K562 (cell line): ENCODE results near the gene MICALL2. TPM values are rescaled to one million over a fixed set of nuclear protein-coding genes. Genes with fewer than 3 reads are reported as not detected.

Experiments
- DACH1 ChIP-seq: fragments of 450-650 bp; IDR thresholded peaks from 2 replicates; pipeline ENCODE4 v1.6.1; 2018; ENCODE audit not compliant: partially characterized antibody
- ELF4 ChIP-seq: fragments of 450-650 bp; formaldehyde crosslinking; IDR thresholded peaks from 2 replicates; pipeline ENCODE4 v1.4.0; 2022; ENCODE audit warnings: missing genetic modification characterization
- EWSR1 ChIP-seq: fragments of 450-650 bp; IDR thresholded peaks from 2 replicates; pipeline ENCODE4 v1.6.1; 2018; ENCODE audit warnings: borderline replicate concordance, mild to moderate bottlenecking, low read depth, moderate library complexity; ENCODE audit not compliant: partially characterized antibody
- FOXP4 ChIP-seq: sonication (generic); formaldehyde crosslinking; IDR thresholded peaks from 2 replicates; pipeline ENCODE4 v1.8.0; 2022; ENCODE audit warnings: mild to moderate bottlenecking, missing genetic modification reagents, borderline replicate concordance
- HNRNPLL ChIP-seq: fragments of 200-400 bp; formaldehyde crosslinking; IDR thresholded peaks from 2 replicates; pipeline ENCODE4 v1.6.1; 2017; ENCODE audit warnings: low read length, low read depth, mild to moderate bottlenecking; ENCODE audit not compliant: poor library complexity, severe bottlenecking
- ID3 ChIP-seq, 2 experiments: fragments of 250-450 bp in 1 of 2; fragments of 450-650 bp in 1 of 2; sonication (Bioruptor Pico) in 1 of 2; IDR thresholded peaks; 2 replicates each; pipeline versions ENCODE4 v1.6.1 to v1.8.0; 2016 to 2021; ENCODE audit warnings: mild to moderate bottlenecking in 2 of 2, moderate library complexity in 2 of 2, missing compliant biosample characterization in 1 of 2, missing genetic modification characterization in 1 of 2
- KAT8 ChIP-seq: fragments of 450-650 bp; IDR thresholded peaks from 2 replicates; pipeline ENCODE4 v1.6.1; 2016; ENCODE audit warnings: low read depth, mild to moderate bottlenecking
- MCM3 ChIP-seq: fragments of 450-650 bp; IDR thresholded peaks from 2 replicates; pipeline ENCODE4 v1.6.1; 2016
- MEF2A ChIP-seq: IDR thresholded peaks from 2 replicates; pipeline ENCODE4 v1.6.1; 2011; ENCODE audit warnings: low read depth, mild to moderate bottlenecking, low read length, moderate library complexity; ENCODE audit not compliant: control insufficient read depth
- MNT ChIP-seq, 2 experiments: fragments of 450-650 bp; conservative IDR thresholded peaks; 2 replicates each; pipeline ENCODE4 v1.6.1; 2017; ENCODE audit warnings: mild to moderate bottlenecking in 2 of 2, moderate library complexity in 2 of 2
- MTA2 ChIP-seq: fragments of 450-650 bp; IDR thresholded peaks from 2 replicates; pipeline ENCODE4 v1.6.1; 2016; ENCODE audit warnings: low read depth
- NEUROD1 ChIP-seq: fragments of 150-350 bp; IDR thresholded peaks from 2 replicates; pipeline ENCODE4 v1.6.1; 2014; ENCODE audit warnings: borderline replicate concordance, low read length, low read depth; ENCODE audit not compliant: partially characterized antibody
- NR2F6 ChIP-seq: fragments of 450-650 bp; formaldehyde crosslinking; IDR thresholded peaks from 2 replicates; pipeline ENCODE4 v1.4.0; 2020; ENCODE audit warnings: mild to moderate bottlenecking
- RB1 ChIP-seq: fragments of 450-650 bp; IDR thresholded peaks from 2 replicates; pipeline ENCODE4 v1.6.1; 2017; ENCODE audit warnings: low read depth, mild to moderate bottlenecking
- RFX1 ChIP-seq: fragments of 450-650 bp; IDR thresholded peaks from 2 replicates; pipeline ENCODE4 v1.6.1; 2016; ENCODE audit warnings: mild to moderate bottlenecking, moderate library complexity
- ZNF263 ChIP-seq: sonication (generic); formaldehyde crosslinking; IDR thresholded peaks from 2 replicates; pipeline ENCODE4 v1.8.0; 2022; ENCODE audit warnings: mild to moderate bottlenecking, missing genetic modification reagents, borderline replicate concordance
- ZNF764 ChIP-seq: fragments of 250-450 bp; sonication (Bioruptor Pico); IDR thresholded peaks from 2 replicates; pipeline ENCODE4 v1.4.0; 2020; ENCODE audit warnings: low read depth, mild to moderate bottlenecking, moderate library complexity
- polyA plus RNA-seq, 8 experiments: library from polyadenylated mRNA; depleted of rRNA in 4 of 8; stranded (reverse) in 5 of 8; unstranded in 3 of 8; fragments of >200 nt; fragmentation: Nextera tagmentation in 2 of 8; fragmentation: Illumina TruSeq in 1 of 8; extraction: Ambion mirVana in 2 of 8; extraction: Trizol in 1 of 8; gene quantifications; 2 replicates each; pipeline versions ENCODE4 v1.2.1 to v1.2.3, GENCODE V29; 2011 to 2014; ENCODE audit warnings: inconsistent platforms in 1 of 8, missing spikeins in 1 of 8
- total RNA-seq, 7 experiments: library from RNA; depleted of rRNA in 6 of 7; stranded (reverse); fragments of >200 nt in 6 of 7; fragmentation: Illumina TruSeq in 2 of 7; extraction: Trizol in 2 of 7; gene quantifications; 2 replicates each; pipeline versions ENCODE4 v1.2.1 to v1.2.3, GENCODE V29; 2011 to 2021; ENCODE audit warnings: low replicate concordance in 1 of 7
- TF ChIP-seq, protein P1 (sequence below): fragments of 200-800 bp; sonication (Bioruptor generic); IDR thresholded peaks from 2 replicates; pipeline ENCODE4 v1.6.1; 2017; ENCODE audit warnings: missing genetic modification characterization, missing compliant biosample characterization
- TF ChIP-seq, protein P2 (sequence below): fragments of 450-650 bp; formaldehyde crosslinking; IDR thresholded peaks from 2 replicates; pipeline ENCODE4 v1.4.0; 2020; ENCODE audit warnings: mild to moderate bottlenecking, moderate library complexity

Gene MICALL2
- total and polyA plus RNA-seq, 9 of the 15 experiments (the other 6 are each of a cell fraction or from before 2014, with no cell fraction given) = 1.8 to 103 (median 17.0) TPM

GRCh38 chr7:1412322-1413261 lies 46.7 kb downstream of the MICALL2 start (continued):
- TF ChIP-seq EWSR1 = no peak
- peak; percentile 84 to 89 for TF ChIP-seq MNT (conservative IDR thresholded peaks at IDR 0.05)
- peak; percentile 80 for TF ChIP-seq ZNF263 (CRISPR knock-in tag)
- peak; percentile 46 for TF ChIP-seq DACH1
- TF ChIP-seq HNRNPLL = peak; percentile 33
- TF ChIP-seq NEUROD1 = peak; percentile 42
- no peak for TF ChIP-seq MEF2A
- TF ChIP-seq, protein P1, sequence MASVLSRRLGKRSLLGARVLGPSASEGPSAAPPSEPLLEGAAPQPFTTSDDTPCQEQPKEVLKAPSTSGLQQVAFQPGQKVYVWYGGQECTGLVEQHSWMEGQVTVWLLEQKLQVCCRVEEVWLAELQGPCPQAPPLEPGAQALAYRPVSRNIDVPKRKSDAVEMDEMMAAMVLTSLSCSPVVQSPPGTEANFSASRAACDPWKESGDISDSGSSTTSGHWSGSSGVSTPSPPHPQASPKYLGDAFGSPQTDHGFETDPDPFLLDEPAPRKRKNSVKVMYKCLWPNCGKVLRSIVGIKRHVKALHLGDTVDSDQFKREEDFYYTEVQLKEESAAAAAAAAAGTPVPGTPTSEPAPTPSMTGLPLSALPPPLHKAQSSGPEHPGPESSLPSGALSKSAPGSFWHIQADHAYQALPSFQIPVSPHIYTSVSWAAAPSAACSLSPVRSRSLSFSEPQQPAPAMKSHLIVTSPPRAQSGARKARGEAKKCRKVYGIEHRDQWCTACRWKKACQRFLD (CRISPR knock-in tag) = no peak
- TF ChIP-seq RFX1 = no peak
- TF ChIP-seq, protein P2, sequence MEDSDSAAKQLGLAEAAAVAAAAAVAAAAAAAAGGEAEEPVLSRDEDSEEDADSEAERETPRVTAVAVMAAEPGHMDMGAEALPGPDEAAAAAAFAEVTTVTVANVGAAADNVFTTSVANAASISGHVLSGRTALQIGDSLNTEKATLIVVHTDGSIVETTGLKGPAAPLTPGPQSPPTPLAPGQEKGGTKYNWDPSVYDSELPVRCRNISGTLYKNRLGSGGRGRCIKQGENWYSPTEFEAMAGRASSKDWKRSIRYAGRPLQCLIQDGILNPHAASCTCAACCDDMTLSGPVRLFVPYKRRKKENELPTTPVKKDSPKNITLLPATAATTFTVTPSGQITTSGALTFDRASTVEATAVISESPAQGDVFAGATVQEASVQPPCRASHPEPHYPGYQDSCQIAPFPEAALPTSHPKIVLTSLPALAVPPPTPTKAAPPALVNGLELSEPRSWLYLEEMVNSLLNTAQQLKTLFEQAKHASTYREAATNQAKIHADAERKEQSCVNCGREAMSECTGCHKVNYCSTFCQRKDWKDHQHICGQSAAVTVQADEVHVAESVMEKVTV = peak; percentile 53
- TF ChIP-seq ZNF764 (CRISPR knock-in tag) = no peak
- TF ChIP-seq FOXP4 (CRISPR knock-in tag) = peak; percentile 91
- no peak for TF ChIP-seq ELF4 (CRISPR knock-in tag)
- no peak for TF ChIP-seq ID3 (CRISPR knock-in tag; IDR thresholded peaks at IDR 0.05)
- no peak for TF ChIP-seq ID3 (tag; IDR thresholded peaks at IDR 0.05)
- TF ChIP-seq MCM3 = no peak
- TF ChIP-seq MTA2 = no peak
- no peak for TF ChIP-seq KAT8
- no peak for TF ChIP-seq NR2F6 (CRISPR knock-in tag)
- peak; percentile 92 for TF ChIP-seq RB1
